Measurements from ENCODE around the gene EXD3.

Gene EXD3

GRCh38 chr9:137314561-137315560 lies 108.1 kb downstream of the EXD3 start:
- H3K4me3 ChIP-seq (ENCODE audit: low read depth, low read length) = no peak overlapping the region
- no peak for DNase-seq (ENCODE audit: low read depth)

GRCh38 chr9:137313956-137314560 lies 108.9 kb downstream of the EXD3 start:
- H3K4me3 ChIP-seq (ENCODE audit: low read depth, low read length) = no peak overlapping the region
- no peak for DNase-seq (ENCODE audit: low read depth)

DNA sequence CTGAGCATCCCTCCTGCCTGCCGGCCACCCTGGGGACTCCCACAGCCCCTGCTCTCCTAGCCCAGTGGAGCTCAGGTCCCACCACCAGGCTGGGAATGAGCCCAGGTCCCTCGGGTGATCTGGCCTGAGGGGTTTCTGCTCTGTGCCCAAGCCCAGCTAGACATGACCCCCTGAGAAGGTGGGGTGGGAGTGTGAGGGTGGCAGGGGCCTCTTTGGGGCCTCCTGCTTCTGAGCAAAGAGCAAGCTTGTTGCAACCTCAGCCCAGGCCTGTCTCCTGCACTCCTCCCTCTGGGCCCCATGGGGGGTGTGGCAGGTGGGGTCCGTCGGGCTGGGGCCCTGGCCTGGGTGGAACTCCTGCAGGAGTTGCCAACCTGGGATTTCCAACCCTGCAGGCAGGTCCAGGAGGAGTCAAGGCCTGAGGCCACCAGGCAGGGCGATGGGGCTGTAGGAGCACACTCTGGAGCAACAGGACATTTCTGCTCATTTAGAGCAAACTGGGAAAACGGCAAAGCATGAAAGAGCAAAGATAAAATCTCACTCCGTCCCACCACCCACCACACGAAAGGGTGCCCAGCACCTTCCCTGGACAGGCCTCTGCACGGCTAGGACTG lies 109.5 kb downstream of the EXD3 start:
- DNase-seq (ENCODE audit: low read depth) = no peak
- no peak overlapping the region for H3K4me3 ChIP-seq (ENCODE audit: low read depth, low read length)

DNA sequence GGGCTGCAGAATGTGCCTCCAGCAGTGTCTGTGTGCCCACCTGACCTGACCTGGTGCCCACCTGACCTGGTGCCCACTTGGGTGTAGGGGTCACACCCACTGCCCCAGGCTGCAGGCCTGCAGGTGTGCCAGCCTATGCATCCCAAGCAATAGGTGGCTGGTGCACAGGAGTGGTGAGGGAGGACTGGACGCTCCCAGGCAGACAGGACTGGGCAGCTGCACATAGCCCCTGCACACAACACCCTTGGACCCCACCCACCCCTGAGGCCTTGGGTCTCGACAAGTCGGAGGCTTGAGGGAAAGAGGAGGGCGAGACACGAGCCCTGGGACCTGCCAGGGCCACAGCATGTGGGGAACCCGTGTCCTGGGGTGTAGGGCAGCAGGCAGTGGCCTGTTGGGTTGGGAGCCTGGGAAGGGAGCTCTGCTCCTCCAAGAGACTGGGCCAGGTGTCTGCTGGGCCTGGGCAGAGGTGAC lies 110.1 kb downstream of the EXD3 start:
- DNase-seq (ENCODE audit: low read depth) = no peak
- no peak overlapping the region for H3K4me3 ChIP-seq (ENCODE audit: low read depth, low read length)

DNA sequence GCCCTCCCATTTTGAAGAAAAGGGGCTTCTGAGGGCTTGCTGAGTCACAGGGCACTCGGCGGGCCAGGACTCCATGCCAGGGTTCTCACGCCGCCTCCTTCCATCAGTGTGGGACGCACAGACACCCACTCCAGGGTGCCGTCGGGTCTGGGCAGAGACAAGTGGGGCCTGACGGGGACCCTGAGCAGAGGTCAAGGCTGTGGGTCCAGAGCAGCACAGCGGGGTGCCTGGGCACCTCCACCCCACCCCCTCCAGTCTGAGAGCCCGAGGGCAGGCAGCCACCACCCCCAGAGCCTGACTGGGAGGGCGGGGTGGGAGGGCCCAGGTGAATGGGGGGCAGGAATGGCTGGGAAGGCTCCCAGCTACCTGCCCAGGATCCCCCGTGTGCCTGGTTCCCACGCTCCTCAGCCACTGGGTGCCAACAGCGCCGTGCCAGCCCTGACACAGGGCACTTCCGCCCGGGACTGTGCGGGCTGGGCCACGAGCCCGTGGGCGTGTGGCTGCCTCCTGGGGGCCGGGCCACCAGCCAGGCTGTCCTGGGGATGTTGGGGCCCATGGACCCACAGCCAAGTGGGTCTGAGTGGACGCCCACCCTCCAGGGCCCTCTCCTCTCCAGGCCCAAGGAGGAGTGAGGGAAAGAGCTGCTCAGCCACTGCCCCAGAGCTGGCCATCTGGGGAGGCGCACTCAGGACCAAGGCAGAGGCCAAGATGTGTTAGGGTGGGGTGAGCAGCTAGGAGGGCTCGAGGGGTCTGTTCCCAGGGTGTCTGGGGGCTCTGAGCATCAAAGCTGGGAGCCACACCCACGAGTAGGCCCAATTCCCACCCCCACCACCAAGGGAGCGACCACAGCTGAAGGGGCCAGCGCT lies 110.7 kb downstream of the EXD3 start:
- DNase-seq (ENCODE audit: low read depth) = no peak
- H3K4me3 ChIP-seq (ENCODE audit: low read depth, low read length) = no peak overlapping the region

GRCh38 chr9:137311171-137311985 lies 111.6 kb downstream of the EXD3 start:
- no peak overlapping the region for H3K4me3 ChIP-seq (ENCODE audit: low read depth, low read length)
- no peak for DNase-seq (ENCODE audit: low read depth)

DNA sequence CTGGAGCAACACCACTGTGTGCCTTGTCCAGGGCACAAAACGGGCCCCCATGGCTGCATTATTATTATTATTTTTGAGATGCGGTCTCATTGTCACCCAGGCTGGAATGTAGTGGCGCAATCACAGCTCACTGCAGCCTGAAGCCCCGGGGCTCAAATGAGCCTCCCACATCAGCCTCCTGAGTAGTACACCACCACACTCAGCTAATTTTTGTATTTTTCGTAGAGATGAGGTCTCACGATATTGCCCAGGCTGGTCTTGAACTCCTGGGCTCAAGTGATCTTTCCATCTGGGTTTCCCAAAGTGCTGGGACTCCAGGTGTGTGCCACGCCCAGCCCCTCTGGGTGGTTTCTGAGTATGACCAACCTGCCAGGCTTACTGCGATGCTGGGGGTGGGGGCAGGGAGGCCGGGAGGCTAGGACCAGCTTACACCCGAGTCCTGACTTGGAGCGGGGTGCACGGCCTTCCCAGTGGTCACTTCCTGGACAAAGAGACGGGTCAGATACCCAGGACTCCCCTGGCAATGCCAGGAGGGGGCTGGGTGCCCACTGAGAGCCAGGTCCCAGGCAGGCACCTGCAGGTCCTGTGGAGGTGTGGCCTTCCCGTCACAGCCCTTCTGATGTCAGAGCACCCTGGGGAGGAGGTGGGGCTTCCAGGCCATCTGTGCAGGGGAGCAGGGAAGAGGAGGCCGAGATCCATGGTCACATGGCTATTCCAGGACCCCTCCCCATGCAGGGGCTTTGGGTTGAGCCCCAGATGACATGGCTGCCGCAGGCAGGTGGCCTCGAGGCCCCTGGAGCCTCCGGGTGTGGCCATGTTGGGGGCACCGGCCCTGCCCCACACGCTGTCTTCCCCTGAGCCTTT lies 112.5 kb downstream of the EXD3 start:
- DNase-seq (ENCODE audit: low read depth) = no peak
- no peak overlapping the region for H3K4me3 ChIP-seq (ENCODE audit: low read depth, low read length)

DNA sequence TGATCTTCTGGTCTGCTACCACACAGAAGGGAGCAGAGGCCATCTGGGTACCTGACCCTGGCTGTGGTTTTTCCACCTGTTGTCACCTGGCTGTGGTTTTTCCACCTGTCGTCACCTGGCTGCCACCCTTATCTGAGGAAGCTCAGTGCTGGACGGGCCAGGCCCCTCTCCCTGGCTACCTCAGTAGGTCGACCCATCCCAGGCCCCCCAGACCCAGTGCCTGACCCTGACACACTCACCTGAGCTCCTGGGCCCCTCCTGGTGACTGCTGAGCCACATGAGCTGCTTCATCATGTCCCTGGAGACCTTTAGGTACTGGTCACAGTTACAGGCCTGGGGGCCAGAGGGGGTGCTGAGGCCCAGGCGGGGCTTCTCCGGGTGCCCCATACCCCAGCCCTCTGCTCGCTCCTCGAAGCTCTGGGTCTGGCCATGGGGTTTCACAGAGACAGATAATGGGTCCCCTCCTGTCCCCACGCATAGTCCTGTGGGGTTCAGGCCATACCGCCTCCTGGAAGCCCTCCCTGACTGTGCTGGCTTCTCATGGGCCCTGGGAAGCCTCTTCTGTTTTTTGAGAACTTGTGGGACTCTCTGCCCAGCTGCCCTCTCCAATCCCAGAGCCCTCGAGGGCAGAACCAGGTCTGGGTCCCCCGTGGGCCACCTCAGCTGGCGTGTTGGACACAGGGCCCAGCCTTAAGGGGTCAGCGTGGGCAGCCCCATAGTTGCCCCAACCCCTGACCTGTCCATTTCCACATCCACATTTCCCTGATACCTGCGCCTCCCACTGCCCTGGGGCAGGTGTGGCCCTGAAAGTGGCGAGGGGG lies 113.4 kb downstream of the EXD3 start:
- no peak overlapping the region for H3K4me3 ChIP-seq (ENCODE audit: low read depth, low read length)
- DNase-seq (ENCODE audit: low read depth) = no peak

GRCh38 chr9:137308057-137308619 lies 114.8 kb downstream of the EXD3 start:
- no peak overlapping the region for H3K4me3 ChIP-seq (ENCODE audit: low read depth, low read length)
- no peak for DNase-seq (ENCODE audit: low read depth)

DNA sequence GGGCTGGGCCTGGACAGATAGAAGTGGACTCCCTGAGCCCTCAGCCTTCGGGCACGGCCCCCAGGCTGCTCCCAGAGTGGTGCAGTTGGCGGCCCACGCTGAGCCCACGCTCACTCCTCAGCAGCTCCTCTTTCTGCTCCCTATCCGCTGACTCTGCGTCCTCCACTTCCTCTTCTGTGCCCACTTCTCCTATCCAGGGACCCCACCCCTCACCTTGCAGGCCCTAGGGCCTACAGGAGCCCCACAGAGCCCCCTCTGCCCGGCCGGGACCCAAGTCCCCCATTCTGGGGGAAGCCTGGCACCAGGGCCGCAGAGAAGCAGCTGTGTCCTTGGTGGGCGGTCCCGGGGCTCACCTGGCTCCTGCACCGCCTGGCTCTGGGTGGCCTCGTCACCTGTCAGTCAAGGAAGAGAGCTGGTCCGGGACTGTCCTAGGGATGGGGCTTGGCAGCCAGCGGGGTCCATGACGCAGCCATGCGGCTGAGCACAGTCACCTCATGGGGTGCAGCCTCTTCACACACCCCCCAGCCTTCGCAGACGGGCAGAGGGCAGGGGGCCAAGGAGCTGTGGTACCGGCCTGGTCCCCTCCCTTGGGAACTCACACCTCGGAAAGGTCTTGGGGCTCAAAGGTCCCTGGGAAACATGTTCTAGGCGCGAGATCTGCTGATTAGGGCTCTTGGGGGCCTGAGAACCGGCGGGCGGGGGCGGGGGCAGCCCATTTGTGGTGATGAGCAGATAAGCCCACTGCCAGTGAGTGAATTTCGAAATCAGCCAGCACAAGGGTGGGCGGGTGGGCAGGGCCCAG lies 115.5 kb downstream of the EXD3 start:
- no peak for DNase-seq (ENCODE audit: low read depth)
- no peak overlapping the region for H3K4me3 ChIP-seq (ENCODE audit: low read depth, low read length)

DNA sequence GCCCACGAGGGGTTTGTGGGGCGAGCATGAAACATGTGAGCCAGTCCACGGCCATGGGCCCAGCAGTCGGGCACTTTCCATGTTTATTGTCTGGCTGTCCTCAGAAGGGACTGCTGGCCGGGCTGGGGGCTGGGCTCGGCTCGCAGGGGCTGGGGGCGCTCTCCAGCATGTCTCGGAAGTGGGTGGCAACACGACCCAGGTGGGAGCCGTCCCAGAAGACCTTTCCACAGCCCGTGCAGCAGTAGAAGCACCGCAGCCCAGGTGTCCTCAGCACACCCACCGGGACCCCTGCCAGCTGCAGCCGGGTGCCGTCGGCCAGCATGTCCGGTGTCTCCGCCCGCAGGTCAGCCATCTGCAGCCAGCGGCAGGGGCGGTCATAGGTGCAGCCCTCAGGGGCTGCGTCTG lies 116.1 kb downstream of the EXD3 start:
- H3K4me3 ChIP-seq (ENCODE audit: low read depth, low read length) = no peak overlapping the region
- DNase-seq (ENCODE audit: low read depth) = no peak

GRCh38 chr9:137306066-137306849 lies 116.7 kb downstream of the EXD3 start:
- H3K4me3 ChIP-seq (ENCODE audit: low read depth, low read length) = no peak overlapping the region
- no peak for DNase-seq (ENCODE audit: low read depth)

- no peak overlapping the region for H3K4me3 ChIP-seq (ENCODE audit: low read depth, low read length)
- no peak for DNase-seq (ENCODE audit: low read depth)
Measured at GRCh38 chr9:137305798-137306065, 117.2 kb downstream of the EXD3 start.

DNA sequence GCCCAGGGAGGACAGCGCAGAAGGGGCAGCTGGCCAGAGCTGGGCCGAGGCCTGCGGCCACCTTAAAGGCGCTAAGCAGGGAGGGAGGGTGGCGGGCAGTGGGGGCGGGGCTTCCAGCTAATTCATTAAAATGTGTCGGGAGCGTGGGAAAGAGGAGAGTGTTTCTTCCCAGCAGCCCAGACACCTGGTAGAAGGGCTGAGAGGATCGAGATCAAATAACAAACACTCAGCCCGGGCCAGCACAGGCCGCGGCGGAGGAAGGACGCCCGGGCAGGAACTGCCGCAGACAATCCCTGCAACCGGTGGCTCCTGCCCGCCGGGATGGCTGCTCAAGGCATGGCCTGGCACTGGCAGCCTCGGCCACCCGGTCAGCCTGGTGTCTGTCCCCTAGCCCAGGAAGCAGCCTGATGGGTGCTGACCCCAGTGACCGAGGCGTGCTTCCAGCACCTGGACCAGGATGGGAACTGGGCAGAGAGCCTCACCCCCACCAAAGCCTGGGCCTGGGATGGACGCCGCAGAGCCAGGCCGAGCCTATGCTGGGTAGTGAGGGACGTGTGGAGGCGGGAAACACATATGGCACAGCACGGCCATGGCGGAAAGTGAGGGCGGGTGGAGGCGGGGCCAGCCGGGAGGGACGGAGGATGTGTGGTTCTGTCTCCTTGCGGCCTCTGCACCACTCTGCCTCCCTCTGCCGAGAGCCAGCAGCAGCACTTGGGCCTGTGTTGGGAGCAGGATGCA lies 117.7 kb downstream of the EXD3 start:
- H3K4me3 ChIP-seq (ENCODE audit: low read depth, low read length) = no peak overlapping the region
- DNase-seq (ENCODE audit: low read depth) = no peak

Measured in skeletal muscle cell (primary cell).